Measurements from ENCODE around the gene MRPS7. TPM values are rescaled to one million over a fixed set of nuclear protein-coding genes. Genes with fewer than 3 reads are reported as not detected.
"Not testable (repeated sequence)": the region's sequence is repeated elsewhere in the genome, so short reads cannot be mapped to it uniquely, and the experiment has no call there.

MRPS7 gene
- total RNA-seq, 1 experiment from 2014 or later, result 73.9 TPM

DNA sequence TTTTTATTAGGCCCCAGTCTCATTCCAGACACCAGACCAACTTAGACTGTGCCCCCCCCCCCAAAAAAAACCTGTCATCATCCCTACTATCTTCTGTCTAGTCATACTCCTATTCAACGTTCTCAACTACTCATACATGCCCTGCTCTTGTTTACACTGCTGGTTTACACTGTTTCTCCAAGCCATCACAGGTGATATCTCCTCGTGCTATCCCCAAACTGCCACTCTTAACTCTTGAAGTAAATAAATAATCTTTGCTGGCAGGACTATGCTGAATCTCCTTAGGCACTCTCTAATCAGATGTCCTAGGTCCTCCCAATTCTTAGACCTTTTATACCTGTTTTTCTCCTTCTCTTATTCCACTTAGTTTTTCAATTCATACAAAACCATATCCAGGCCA lies 4.5 kb upstream of the MRPS7 start:
- BruUV-seq (replicated peaks); intact Hi-C loops (cut with micrococcal nuclease); DNase-seq (ENCODE audit: unreplicated experiment); CTCF ChIA-PET; H3K9me3 Mint-ChIP-seq (ENCODE audit: unreplicated experiment); H3K4me3 Mint-ChIP-seq (ENCODE audit: unreplicated experiment); H3K27me3 Mint-ChIP-seq (ENCODE audit: insufficient read depth, unreplicated experiment); POLR2A ChIA-PET: not testable (repeated sequence)
- H3K27ac Mint-ChIP-seq (ENCODE audit: low read depth, unreplicated experiment), result peak overlapping the region; percentile 98
- H3K4me1 Mint-ChIP-seq (ENCODE audit: insufficient read depth, unreplicated experiment), result peaks cover 65% of the 10 kb centered on the region
- peaks cover 19% of the 10 kb centered on the region for H3K36me3 Mint-ChIP-seq (ENCODE audit: insufficient read depth, unreplicated experiment)

DNA sequence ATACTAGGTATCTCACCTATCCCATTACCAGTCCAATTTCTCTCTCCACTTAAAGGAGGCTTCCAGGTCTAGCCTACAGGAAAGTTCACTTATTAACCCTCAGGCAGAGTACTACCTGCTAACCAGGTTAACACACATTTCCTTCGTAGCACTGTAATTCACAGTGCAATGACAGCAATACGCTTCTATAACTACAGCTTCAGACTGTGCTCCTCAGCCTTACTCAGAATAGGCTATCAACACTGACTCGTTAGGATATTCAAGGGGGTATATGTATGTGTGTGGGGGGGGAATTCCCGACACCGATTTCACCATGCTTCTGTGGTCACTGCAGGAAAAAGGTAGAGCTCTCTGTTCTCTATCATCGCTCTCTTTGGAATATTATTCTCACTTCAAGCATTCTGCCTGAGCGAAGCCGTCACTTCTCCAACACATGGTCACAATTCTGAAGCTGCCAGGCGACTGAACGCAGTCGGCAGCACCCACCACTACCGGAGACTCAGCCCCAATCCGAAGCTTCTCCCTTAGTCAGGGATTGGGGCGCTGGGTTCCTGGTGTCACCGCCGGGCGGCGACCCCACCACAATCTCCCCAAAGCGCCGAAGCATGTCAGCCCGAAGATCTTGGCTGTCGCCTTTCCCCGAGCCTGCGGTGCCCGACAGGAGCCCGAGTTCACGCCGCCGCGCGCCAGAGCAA lies 891 bp upstream of the MRPS7 start:
- Mint-ChIP-seq H3K27me3 (ENCODE audit: insufficient read depth, unreplicated experiment) (no peaks in the 10 kb centered on the region), H3K36me3 (ENCODE audit: insufficient read depth, unreplicated experiment) (peaks cover 41% of the 10 kb centered on the region), H3K27ac (ENCODE audit: low read depth, unreplicated experiment) (peak overlapping the region; percentile 100), H3K9me3 (ENCODE audit: unreplicated experiment) (no peaks in the 10 kb centered on the region), H3K4me3 (ENCODE audit: unreplicated experiment) (peak overlapping the region; percentile 100), H3K4me1 (ENCODE audit: insufficient read depth, unreplicated experiment) (peaks cover 53% of the 10 kb centered on the region)
- BruUV-seq (replicated peaks), result TSS peak; percentile 68
- intact Hi-C loops (cut with micrococcal nuclease), result no loop called here
- CTCF ChIA-PET, result interaction anchor here (0.6 to 3.7 kb wide), 4 partner anchors 10 to 823 kb away, joined by 4 to 38 read pairs (median 4); partner anchors contain the start of gene MIF4GD
- TF ChIP-seq, protein P1, sequence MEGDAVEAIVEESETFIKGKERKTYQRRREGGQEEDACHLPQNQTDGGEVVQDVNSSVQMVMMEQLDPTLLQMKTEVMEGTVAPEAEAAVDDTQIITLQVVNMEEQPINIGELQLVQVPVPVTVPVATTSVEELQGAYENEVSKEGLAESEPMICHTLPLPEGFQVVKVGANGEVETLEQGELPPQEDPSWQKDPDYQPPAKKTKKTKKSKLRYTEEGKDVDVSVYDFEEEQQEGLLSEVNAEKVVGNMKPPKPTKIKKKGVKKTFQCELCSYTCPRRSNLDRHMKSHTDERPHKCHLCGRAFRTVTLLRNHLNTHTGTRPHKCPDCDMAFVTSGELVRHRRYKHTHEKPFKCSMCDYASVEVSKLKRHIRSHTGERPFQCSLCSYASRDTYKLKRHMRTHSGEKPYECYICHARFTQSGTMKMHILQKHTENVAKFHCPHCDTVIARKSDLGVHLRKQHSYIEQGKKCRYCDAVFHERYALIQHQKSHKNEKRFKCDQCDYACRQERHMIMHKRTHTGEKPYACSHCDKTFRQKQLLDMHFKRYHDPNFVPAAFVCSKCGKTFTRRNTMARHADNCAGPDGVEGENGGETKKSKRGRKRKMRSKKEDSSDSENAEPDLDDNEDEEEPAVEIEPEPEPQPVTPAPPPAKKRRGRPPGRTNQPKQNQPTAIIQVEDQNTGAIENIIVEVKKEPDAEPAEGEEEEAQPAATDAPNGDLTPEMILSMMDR (IDR thresholded peaks at IDR 0.05; ENCODE audit: unreplicated experiment), result no peak
- no peak for DNase-seq (ENCODE audit: unreplicated experiment)
- POLR2A ChIA-PET, result interaction anchor here (0.6 to 6.0 kb wide), 28 partner anchors 9 to 1479 kb away, joined by 3 to 142 read pairs (median 5); partner anchors contain the start of genes ARMC7, FDXR, GRB2 and MIF4GD

- H3K36me3 Mint-ChIP-seq (ENCODE audit: insufficient read depth, unreplicated experiment), result peaks cover 55% of the 10 kb centered on the region
- BruUV-seq (replicated peaks), result TSS peak; percentile 56
Measured at GRCh38 chr17:75262112-75262606, 480 bp downstream of the MRPS7 start.

DNA sequence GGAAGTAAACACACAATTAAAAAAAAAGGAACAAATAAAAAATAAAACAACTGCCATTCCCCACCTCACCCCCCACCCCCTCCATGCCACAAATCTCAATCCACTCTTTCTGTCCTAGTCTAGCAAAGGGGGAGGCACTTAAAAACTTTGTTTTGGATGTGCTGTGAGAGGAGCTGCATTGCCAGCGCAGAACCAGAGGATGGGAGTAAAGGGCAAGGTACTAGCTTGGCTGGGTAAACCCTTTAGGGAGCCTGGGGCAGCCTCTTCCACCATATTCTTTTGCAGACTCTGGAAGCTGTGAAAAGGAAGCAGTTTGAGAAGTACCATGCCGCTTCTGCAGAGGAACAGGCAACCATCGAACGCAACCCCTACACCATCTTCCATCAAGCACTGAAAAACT lies 1.4 kb downstream of the MRPS7 start:
- no peaks in the 10 kb centered on the region for H3K9me3 Mint-ChIP-seq (ENCODE audit: unreplicated experiment)
- DNase-seq (ENCODE audit: unreplicated experiment), result no peak
- no peak overlapping the region for H3K27ac Mint-ChIP-seq (ENCODE audit: low read depth, unreplicated experiment)
- H3K4me1 Mint-ChIP-seq (ENCODE audit: insufficient read depth, unreplicated experiment), result peaks cover 30% of the 10 kb centered on the region
- H3K36me3 Mint-ChIP-seq (ENCODE audit: insufficient read depth, unreplicated experiment), result peaks cover 60% of the 10 kb centered on the region
- ChIA-PET CTCF (interaction anchor here (0.5 to 3.7 kb wide), 5 partner anchors 8 to 149 kb away, joined by 3 to 38 read pairs (median 3); partner anchors contain the start of gene MIF4GD), POLR2A (interaction anchor here (0.6 to 6.0 kb wide), 16 partner anchors 9 to 422 kb away, joined by 3 to 142 read pairs (median 6); partner anchors contain the start of genes GRB2, MIF4GD, NUP85 and SLC25A19)
- TF ChIP-seq, protein P1 (IDR thresholded peaks at IDR 0.05; ENCODE audit: unreplicated experiment), result no peak
- no TSS peak for BruUV-seq (replicated peaks)
- H3K4me3 Mint-ChIP-seq (ENCODE audit: unreplicated experiment), result peak overlapping the region; percentile 100
- H3K27me3 Mint-ChIP-seq (ENCODE audit: insufficient read depth, unreplicated experiment), result no peaks in the 10 kb centered on the region
- intact Hi-C loops (cut with micrococcal nuclease), result no loop called here

More at GRCh38 chr17:75262112-75262606, 480 bp downstream of the MRPS7 start:
- TF ChIP-seq, protein P1 (IDR thresholded peaks at IDR 0.05; ENCODE audit: unreplicated experiment), result no peak
- Mint-ChIP-seq H3K4me1 (ENCODE audit: insufficient read depth, unreplicated experiment) (peaks cover 39% of the 10 kb centered on the region), H3K27ac (ENCODE audit: low read depth, unreplicated experiment) (peak overlapping the region; percentile 100), H3K27me3 (ENCODE audit: insufficient read depth, unreplicated experiment) (no peaks in the 10 kb centered on the region), H3K9me3 (ENCODE audit: unreplicated experiment) (no peaks in the 10 kb centered on the region), H3K4me3 (ENCODE audit: unreplicated experiment) (peak overlapping the region; percentile 100)
- CTCF ChIA-PET, result interaction anchor here (0.6 to 3.7 kb wide), 6 partner anchors 9 to 274 kb away, joined by 3 to 38 read pairs (median 3); partner anchors contain the start of gene MIF4GD
- intact Hi-C loops (cut with micrococcal nuclease), result no loop called here
- no peak for DNase-seq (ENCODE audit: unreplicated experiment)
- POLR2A ChIA-PET, result interaction anchor here (0.5 to 6.0 kb wide), 35 partner anchors 10 to 423 kb away, joined by 3 to 142 read pairs (median 4); partner anchors contain the start of genes ARMC7, FDXR, GRB2 and JPT1

Measured in MCF 10A (cell line).